BLaER1 (cell line): ENCODE measurements around the gene ECD.

Experiments used
- H3K27ac ChIP-seq: shearing (Covaris generic); formaldehyde crosslinking; 2 replicates; pipeline ENCODE4 v1.8.1; 2022
- H3K27me3 ChIP-seq: shearing (Covaris generic); formaldehyde crosslinking; 2 replicates; pipeline ENCODE4 v1.8.1; 2022
- H3K36me3 ChIP-seq: shearing (Covaris generic); formaldehyde crosslinking; 2 replicates; pipeline ENCODE4 v1.8.1; 2022
- H3K4me1 ChIP-seq: shearing (Covaris generic); formaldehyde crosslinking; 2 replicates; pipeline ENCODE4 v1.8.1; 2022
- H3K4me2 ChIP-seq: shearing (Covaris generic); formaldehyde crosslinking; 2 replicates; pipeline ENCODE4 v1.8.1; 2022
- H3K4me3 ChIP-seq: shearing (Covaris generic); formaldehyde crosslinking; 2 replicates; pipeline ENCODE4 v1.8.1; 2022
- H3K9ac ChIP-seq: shearing (Covaris generic); formaldehyde crosslinking; 2 replicates; pipeline ENCODE4 v1.8.1; 2022
- H3K9me3 ChIP-seq: shearing (Covaris generic); formaldehyde crosslinking; 2 replicates; pipeline ENCODE4 v1.8.1; 2022
- H4K20me1 ChIP-seq: shearing (Covaris generic); formaldehyde crosslinking; 2 replicates; pipeline ENCODE4 v1.8.1; 2022
- Cebpa-rat ChIP-seq: shearing (Covaris generic); IDR thresholded peaks from 2 replicates; pipeline ENCODE4 v1.8.1; 2022

ECD gene

DNA sequence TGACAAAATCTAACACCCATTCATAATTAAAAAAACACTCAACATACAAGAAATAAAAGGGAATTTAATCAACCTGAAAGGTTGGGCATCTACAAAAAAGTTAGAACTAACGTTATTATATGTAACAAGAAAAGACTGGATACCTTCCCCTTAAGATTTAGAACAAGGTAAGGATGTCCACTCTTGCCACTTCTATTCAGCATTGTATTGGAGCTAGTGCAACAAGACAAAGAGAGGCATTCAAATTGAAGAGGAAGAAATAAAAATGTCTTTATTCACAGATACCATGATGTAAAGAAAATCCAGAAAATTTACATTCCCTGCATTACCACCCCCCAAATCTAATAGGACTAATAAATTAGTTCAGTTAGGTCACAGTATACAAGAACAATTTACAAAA is 18.5 kb upstream of the ECD start:
- H3K9ac ChIP-seq, result no peak overlapping the region
- no peak overlapping the region for H3K4me3 ChIP-seq
- TF ChIP-seq Cebpa-rat, result no peak
- no peaks in the 10 kb centered on the region for H4K20me1 ChIP-seq
- H3K27me3 ChIP-seq, result no peaks in the 10 kb centered on the region
- peaks cover 9% of the 10 kb centered on the region for H3K4me1 ChIP-seq
- peaks cover 12% of the 10 kb centered on the region for H3K9me3 ChIP-seq
- H3K4me2 ChIP-seq, result no peak overlapping the region
- peaks cover 23% of the 10 kb centered on the region for H3K36me3 ChIP-seq
- no peak overlapping the region for H3K27ac ChIP-seq

DNA sequence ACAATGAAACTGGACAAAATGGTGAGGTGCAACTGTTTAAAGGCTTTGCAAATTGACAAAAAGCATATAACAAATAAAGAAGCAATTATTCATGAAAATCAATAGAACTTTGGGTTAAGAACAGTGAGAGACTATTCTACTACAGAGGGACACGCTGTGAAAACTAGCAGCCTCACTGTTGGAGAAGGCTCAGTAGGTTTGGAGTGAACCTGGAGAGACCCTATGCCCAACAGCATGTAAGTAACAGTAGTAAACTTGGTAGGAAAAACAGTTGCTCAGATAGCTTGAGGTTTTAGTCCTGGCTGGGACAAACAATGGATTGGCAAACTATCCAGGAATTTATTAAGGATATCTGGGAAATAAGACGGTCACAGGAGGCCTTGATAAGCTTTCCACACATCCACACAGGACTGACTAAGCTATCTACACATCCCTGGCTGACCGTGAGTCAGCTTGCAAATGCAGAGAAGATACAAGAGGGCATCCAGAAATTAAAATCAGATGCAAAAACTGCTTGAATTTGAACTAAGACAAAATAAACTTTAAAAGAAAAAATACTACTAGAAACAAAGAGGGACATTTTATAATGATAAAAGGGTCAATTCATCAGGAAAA is 16.0 kb upstream of the ECD start:
- no peak for TF ChIP-seq Cebpa-rat
- H3K4me1 ChIP-seq, result peaks cover 8% of the 10 kb centered on the region
- no peak overlapping the region for H3K27ac ChIP-seq
- H3K9me3 ChIP-seq, result peaks cover 12% of the 10 kb centered on the region
- H3K4me3 ChIP-seq, result no peak overlapping the region
- H4K20me1 ChIP-seq, result no peaks in the 10 kb centered on the region
- peaks cover 37% of the 10 kb centered on the region for H3K36me3 ChIP-seq
- H3K4me2 ChIP-seq, result no peak overlapping the region
- no peaks in the 10 kb centered on the region for H3K27me3 ChIP-seq
- H3K9ac ChIP-seq, result no peak overlapping the region

DNA sequence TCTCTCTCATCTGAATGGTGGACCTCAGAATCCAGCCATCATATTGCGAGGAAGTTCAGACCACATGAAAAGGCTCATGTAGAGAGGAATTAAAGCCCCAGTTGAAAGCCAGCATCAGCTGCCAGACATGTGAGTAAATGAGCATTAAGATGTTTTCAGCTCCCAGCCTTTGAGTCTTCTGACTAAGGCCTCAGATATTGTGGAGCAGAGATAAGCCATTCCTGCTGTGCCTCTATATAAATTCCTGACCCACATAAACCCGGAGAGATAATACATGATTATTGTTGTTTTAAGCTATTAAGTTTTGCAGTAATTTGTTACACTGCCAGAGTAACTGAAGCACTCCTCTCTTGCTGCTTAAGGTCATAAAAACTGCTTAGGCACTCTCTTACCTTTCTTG is 14.8 kb upstream of the ECD start:
- TF ChIP-seq Cebpa-rat, result no peak

DNA sequence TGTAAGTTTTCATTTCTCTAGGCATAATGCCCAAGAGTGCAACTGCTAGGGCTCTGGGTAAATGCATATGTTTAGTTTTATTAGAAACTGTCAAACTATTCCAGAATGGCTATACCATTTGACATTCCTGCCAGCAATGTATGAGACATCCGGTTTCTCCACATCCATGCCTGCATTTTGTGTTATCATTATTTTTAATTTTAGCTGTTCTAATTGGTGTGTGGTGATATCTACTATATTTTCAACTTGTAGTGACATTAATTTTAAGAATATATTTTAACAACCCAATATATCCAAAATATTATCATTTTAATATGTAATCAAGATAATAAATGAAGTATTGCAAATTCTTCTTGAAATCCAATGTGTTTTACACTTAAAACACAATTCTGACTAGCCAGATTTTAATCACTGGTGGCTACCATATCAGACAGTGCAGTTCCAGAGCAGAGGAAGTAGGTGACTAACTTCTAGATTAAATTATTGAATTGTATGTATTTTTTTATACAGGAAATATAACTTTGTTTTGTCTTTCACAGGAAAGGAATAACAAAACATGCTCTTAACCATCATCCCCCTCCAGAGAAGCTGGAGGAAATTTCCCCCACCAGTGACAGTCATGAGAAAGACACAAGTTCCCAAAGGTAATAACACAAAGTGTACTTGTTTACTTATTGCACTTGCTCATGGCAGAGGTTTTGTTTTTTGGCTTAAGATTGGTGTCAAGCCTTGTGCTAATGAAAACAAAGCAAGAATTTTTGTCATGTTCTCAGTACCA is 6.5 kb upstream of the ECD start:
- Histone ChIP-seq H4K20me1 (no peaks in the 10 kb centered on the region), H3K9me3 (no peaks in the 10 kb centered on the region), H3K27me3 (no peaks in the 10 kb centered on the region), H3K4me3 (no peak overlapping the region), H3K4me2 (no peak overlapping the region), H3K27ac (no peak overlapping the region), H3K4me1 (peaks cover 3% of the 10 kb centered on the region), H3K36me3 (peaks cover 39% of the 10 kb centered on the region), H3K9ac (no peak overlapping the region)
- TF ChIP-seq Cebpa-rat, result no peak

More for the DNA sequence above, 14.8 kb upstream of the ECD start:
- Histone ChIP-seq H3K27me3 (no peaks in the 10 kb centered on the region), H3K4me3 (no peak overlapping the region), H3K9ac (no peak overlapping the region), H3K9me3 (peaks cover 12% of the 10 kb centered on the region), H4K20me1 (no peaks in the 10 kb centered on the region), H3K4me1 (no peaks in the 10 kb centered on the region), H3K27ac (no peak overlapping the region), H3K36me3 (peaks cover 46% of the 10 kb centered on the region), H3K4me2 (no peak overlapping the region)

DNA sequence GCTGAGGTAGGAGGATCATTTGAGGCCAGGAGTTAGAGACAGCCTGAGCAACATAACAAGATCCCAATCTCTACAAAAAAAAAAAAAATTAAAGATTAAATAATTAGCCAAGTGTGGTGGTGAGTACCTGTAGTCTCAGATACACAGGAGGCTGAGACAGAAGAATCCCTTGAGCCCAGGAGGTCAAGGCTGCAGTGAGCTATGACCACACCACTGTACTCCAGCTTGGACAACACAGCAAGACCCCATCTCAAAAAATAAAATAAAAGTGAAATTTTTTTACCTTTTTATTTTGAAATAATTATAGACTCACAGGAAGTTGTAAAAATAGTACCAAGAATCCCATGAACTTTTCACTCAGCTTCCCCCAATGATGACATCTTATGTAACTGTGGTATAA is 5.1 kb upstream of the ECD start:
- no peak overlapping the region for H3K9ac ChIP-seq
- H3K4me2 ChIP-seq, result no peak overlapping the region
- no peak overlapping the region for H3K27ac ChIP-seq
- no peak overlapping the region for H3K4me3 ChIP-seq
- H3K4me1 ChIP-seq, result peaks cover 12% of the 10 kb centered on the region
- no peaks in the 10 kb centered on the region for H3K27me3 ChIP-seq
- H3K36me3 ChIP-seq, result peaks cover 32% of the 10 kb centered on the region
- TF ChIP-seq Cebpa-rat, result no peak
- no peaks in the 10 kb centered on the region for H4K20me1 ChIP-seq
- no peaks in the 10 kb centered on the region for H3K9me3 ChIP-seq

DNA sequence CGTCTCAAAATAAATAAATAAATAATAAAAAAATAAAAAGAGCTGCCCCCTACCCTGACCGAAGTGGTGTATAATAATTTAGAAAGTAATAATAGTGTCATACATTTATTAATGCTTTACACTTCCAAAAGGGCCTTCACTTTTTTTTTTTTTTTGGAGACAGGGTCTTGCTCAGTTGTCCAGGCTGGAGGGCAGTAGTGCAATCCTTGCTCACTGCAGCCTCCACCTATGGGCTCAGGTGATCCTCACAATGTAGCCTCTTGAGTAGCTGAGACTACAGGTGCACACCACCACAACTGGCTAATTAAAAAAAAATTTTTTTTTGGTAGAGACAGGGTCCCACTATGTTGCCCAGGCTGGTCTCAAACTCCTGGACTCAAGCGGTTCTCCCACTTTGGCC is 1.5 kb upstream of the ECD start:
- H3K4me1 ChIP-seq, result peaks cover 27% of the 10 kb centered on the region
- peaks cover 13% of the 10 kb centered on the region for H4K20me1 ChIP-seq
- H3K4me3 ChIP-seq, result peak overlapping the region; percentile 77; the same call in 1 of the 2 replicates
- H3K9me3 ChIP-seq, result no peaks in the 10 kb centered on the region
- H3K36me3 ChIP-seq, result peaks cover 7% of the 10 kb centered on the region; the same call in 1 of the 2 replicates
- H3K27ac ChIP-seq, result no peak overlapping the region
- peak overlapping the region; percentile 96 for H3K4me2 ChIP-seq
- H3K9ac ChIP-seq, result no peak overlapping the region
- TF ChIP-seq Cebpa-rat, result no peak
- H3K27me3 ChIP-seq, result no peaks in the 10 kb centered on the region

DNA sequence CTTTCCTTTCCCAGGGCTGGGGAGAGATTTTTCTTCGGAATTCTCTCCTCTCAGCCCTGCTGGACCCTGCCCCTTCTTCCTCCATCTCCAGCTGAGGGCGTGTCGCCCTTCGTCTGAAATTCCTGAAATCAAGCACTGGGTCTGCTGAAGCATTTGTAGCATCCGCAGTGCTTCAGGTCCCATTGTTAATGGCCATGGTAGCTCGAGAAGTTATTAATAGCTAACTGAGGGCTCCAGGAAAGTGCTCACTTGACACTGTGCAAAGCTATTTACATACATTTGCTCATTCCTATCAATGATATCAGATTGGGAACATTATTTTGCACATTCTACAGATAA is 626 bp upstream of the ECD start:
- Histone ChIP-seq H3K27ac (peak overlapping the region; percentile 86), H3K4me2 (peak overlapping the region; percentile 96), H3K9me3 (no peaks in the 10 kb centered on the region), H3K4me3 (peak overlapping the region; percentile 77), H3K27me3 (no peaks in the 10 kb centered on the region), H3K4me1 (peaks cover 27% of the 10 kb centered on the region), H3K9ac (peak overlapping the region; percentile 90), H3K36me3 (peaks cover 15% of the 10 kb centered on the region), H4K20me1 (peaks cover 22% of the 10 kb centered on the region)
- TF ChIP-seq Cebpa-rat, result no peak

DNA sequence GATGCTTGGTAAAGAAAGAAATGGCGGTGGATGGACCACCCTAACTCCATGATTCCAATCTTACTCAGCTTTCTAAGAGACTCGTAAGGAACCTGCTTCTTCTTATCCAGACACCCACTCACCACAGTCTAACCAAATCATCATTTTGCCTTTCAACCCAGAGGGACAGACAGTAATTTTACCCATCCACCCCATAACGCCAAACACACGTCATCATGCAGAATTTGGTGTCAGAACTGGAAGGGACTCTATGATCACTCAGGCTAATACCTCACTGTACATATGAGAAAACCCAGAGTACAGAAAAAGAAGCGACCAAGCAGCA is 388 bp downstream of the ECD start:
- Histone ChIP-seq H4K20me1 (peaks cover 32% of the 10 kb centered on the region), H3K27me3 (no peaks in the 10 kb centered on the region), H3K36me3 (peaks cover 26% of the 10 kb centered on the region), H3K27ac (peak overlapping the region; percentile 86), H3K4me1 (peaks cover 27% of the 10 kb centered on the region), H3K9me3 (no peaks in the 10 kb centered on the region), H3K4me3 (peak overlapping the region; percentile 77), H3K4me2 (peak overlapping the region; percentile 76), H3K9ac (peak overlapping the region; percentile 90)
- TF ChIP-seq Cebpa-rat, result no peak

DNA sequence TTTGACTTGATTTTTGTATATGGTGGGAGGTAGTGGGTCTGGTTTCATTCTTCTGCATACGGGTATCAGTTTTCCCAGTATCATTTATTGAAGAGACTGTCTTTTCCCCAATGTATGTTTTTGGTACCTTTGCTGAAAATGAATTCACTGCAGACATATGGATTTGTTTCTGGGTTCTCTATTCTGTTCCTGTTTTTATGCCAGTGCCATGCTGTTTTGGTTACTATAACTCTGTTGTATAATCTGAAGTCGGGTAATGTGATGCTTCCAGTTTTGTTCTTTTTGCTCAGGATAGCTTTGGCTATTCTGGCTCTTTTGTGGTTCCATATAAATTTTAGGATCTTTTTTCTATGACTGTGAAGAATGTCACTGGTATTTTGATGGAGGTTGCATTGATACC is 836 bp downstream of the ECD start:
- peaks cover 30% of the 10 kb centered on the region for H3K36me3 ChIP-seq
- no peak for TF ChIP-seq Cebpa-rat
- H3K4me3 ChIP-seq, result peak overlapping the region; percentile 77
- no peak overlapping the region; the same call in 1 of the 2 replicates for H3K27ac ChIP-seq
- peak overlapping the region; percentile 76 for H3K4me2 ChIP-seq
- H3K4me1 ChIP-seq, result peaks cover 27% of the 10 kb centered on the region
- no peaks in the 10 kb centered on the region for H3K27me3 ChIP-seq
- peaks cover 37% of the 10 kb centered on the region for H4K20me1 ChIP-seq
- peak overlapping the region; percentile 90 for H3K9ac ChIP-seq
- no peaks in the 10 kb centered on the region for H3K9me3 ChIP-seq

DNA sequence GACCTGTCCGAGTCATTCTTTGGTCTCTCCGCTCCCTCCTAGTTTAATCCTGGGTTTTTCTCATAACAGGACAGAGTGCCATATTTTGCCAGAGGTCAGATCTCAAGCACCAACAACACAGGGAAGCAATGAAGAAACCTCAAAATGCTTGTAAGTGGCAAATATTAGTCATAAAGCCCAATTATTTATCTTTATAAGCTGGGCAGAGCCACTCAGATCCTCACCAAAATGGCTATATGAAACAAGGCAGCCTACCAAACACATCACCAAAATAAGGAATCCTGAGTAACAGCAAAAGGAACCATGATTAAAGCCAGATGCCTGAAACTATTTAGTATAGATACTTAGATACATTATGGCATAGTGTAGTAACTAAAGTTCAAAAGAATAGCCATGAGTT is 4.7 kb downstream of the ECD start:
- H3K4me3 ChIP-seq, result no peak overlapping the region
- TF ChIP-seq Cebpa-rat, result no peak
- H3K4me1 ChIP-seq, result peaks cover 15% of the 10 kb centered on the region
- H3K9ac ChIP-seq, result 0 out of 2 replicates have a peak overlapping the region, but pooled peaks have one; percentile 17
- no peaks in the 10 kb centered on the region for H3K27me3 ChIP-seq
- no peak overlapping the region for H3K27ac ChIP-seq
- peaks cover 52% of the 10 kb centered on the region for H3K36me3 ChIP-seq
- no peaks in the 10 kb centered on the region for H3K9me3 ChIP-seq
- peaks cover 66% of the 10 kb centered on the region for H4K20me1 ChIP-seq
- no peak overlapping the region for H3K4me2 ChIP-seq
